WTC11 (cell line): Measurements from ENCODE around the gene IGFBPL1. TPM values are rescaled to one million over a fixed set of nuclear protein-coding genes. Genes with fewer than 3 reads are reported as not detected.

Experiments
- ATAC-seq: fragments of 200-7000 bp; cut with Tn5 transposase; 2 replicates; pipeline ENCODE4 v1.10.0; 2021; ENCODE audit warnings: mild to moderate bottlenecking, moderate library complexity
- CTCF ChIA-PET: fragments of 300-600 bp; sonication (Branson Sonifier 250); formaldehyde crosslinking; loops from one replicate; lab custom pipeline; 2021; ENCODE audit warnings: antibody characterized with exemption; lab: Charles Lee
- POLR2A ChIA-PET: fragments of 350-600 bp; sonication (Branson Sonifier 250); formaldehyde crosslinking; loops from one replicate; lab custom pipeline; 2021; ENCODE audit warnings: antibody characterized with exemption; lab: Charles Lee
- DNase-seq: peaks from one replicate; pipeline ENCODE4 v3.0.0; 2021; ENCODE audit warnings: low spot score
- H3K27ac Mint-ChIP-seq: 2 replicates; pipeline ENCODE4 v1.8.0; 2021; ENCODE audit warnings: mixed read lengths
- H3K27me3 Mint-ChIP-seq: 2 replicates; pipeline ENCODE4 v1.8.0; 2021; ENCODE audit warnings: low read depth, mild to moderate bottlenecking, moderate library complexity, mixed read lengths
- H3K36me3 Mint-ChIP-seq: 2 replicates; pipeline ENCODE4 v1.8.0; 2021; ENCODE audit warnings: mixed read lengths
- H3K4me1 Mint-ChIP-seq: 2 replicates; pipeline ENCODE4 v1.8.0; 2022; ENCODE audit warnings: mixed read lengths
- H3K4me3 Mint-ChIP-seq: 2 replicates; pipeline ENCODE4 v1.8.0; 2021; ENCODE audit warnings: mild to moderate bottlenecking, moderate library complexity, mixed read lengths
- H3K9me3 Mint-ChIP-seq: 2 replicates; pipeline ENCODE4 v1.8.0; 2021; ENCODE audit warnings: mixed read lengths
- AR ChIP-seq: fragments of 250-450 bp; sonication (Bioruptor Pico); IDR thresholded peaks from 2 replicates; pipeline ENCODE4 v1.9.0; 2021; ENCODE audit warnings: mild to moderate bottlenecking
- ESRRA ChIP-seq: sonication (generic); formaldehyde crosslinking; IDR thresholded peaks from 2 replicates; pipeline ENCODE4 v1.8.1; 2022; ENCODE audit warnings: mild to moderate bottlenecking, missing genetic modification reagents, borderline replicate concordance
- FOXP4 ChIP-seq: sonication (generic); formaldehyde crosslinking; IDR thresholded peaks from 2 replicates; pipeline ENCODE4 v1.8.0; 2022; ENCODE audit warnings: mild to moderate bottlenecking, missing genetic modification reagents
- GABPB1 ChIP-seq: sonication (generic); formaldehyde crosslinking; IDR thresholded peaks from 2 replicates; pipeline ENCODE4 v1.8.1; 2023; ENCODE audit warnings: mild to moderate bottlenecking, missing genetic modification reagents
- KAT7 ChIP-seq: sonication (generic); formaldehyde crosslinking; IDR thresholded peaks from 2 replicates; pipeline ENCODE4 v1.8.1; 2023; ENCODE audit warnings: missing genetic modification reagents, mild to moderate bottlenecking, borderline replicate concordance
- NR2C2 ChIP-seq: sonication (generic); formaldehyde crosslinking; IDR thresholded peaks from 2 replicates; pipeline ENCODE4 v1.8.0; 2022; ENCODE audit warnings: mild to moderate bottlenecking, missing genetic modification reagents
- NR3C1 ChIP-seq: sonication (generic); formaldehyde crosslinking; conservative IDR thresholded peaks from 2 replicates; pipeline ENCODE4 v1.8.1; 2023; ENCODE audit warnings: low read depth, mild to moderate bottlenecking, missing genetic modification reagents
- RELA ChIP-seq: sonication (generic); formaldehyde crosslinking; IDR thresholded peaks from 2 replicates; pipeline ENCODE4 v1.8.1; 2022; ENCODE audit warnings: missing genetic modification reagents, mild to moderate bottlenecking, borderline replicate concordance
- RORB ChIP-seq: fragments of 250-450 bp; sonication (Bioruptor Pico); IDR thresholded peaks from 2 replicates; pipeline ENCODE4 v1.9.0; 2021; ENCODE audit warnings: mild to moderate bottlenecking
- SMAD4 ChIP-seq: sonication (generic); formaldehyde crosslinking; IDR thresholded peaks from 2 replicates; pipeline ENCODE4 v1.8.0; 2022; ENCODE audit warnings: mild to moderate bottlenecking, missing genetic modification reagents
- USF1 ChIP-seq: sonication (generic); formaldehyde crosslinking; IDR thresholded peaks from 2 replicates; pipeline ENCODE4 v1.8.0; 2022; ENCODE audit warnings: mild to moderate bottlenecking, missing genetic modification reagents
- ZBTB43 ChIP-seq: sonication (generic); formaldehyde crosslinking; IDR thresholded peaks from 2 replicates; pipeline ENCODE4 v1.8.1; 2023; ENCODE audit warnings: mild to moderate bottlenecking, missing genetic modification reagents
- ZNF138 ChIP-seq: sonication (generic); formaldehyde crosslinking; conservative IDR thresholded peaks from 2 replicates; pipeline ENCODE4 v1.8.1; 2022; ENCODE audit warnings: mild to moderate bottlenecking, moderate library complexity, missing genetic modification reagents
- ZNF423 ChIP-seq: fragments of 250-450 bp; sonication (Bioruptor Pico); IDR thresholded peaks from 2 replicates; pipeline ENCODE4 v2.1.2; 2022; ENCODE audit warnings: mild to moderate bottlenecking, moderate library complexity
- ZNF671 ChIP-seq: fragments of 250-450 bp; sonication (Bioruptor Pico); IDR thresholded peaks from 2 replicates; pipeline ENCODE4 v1.8.0; 2021; ENCODE audit warnings: mild to moderate bottlenecking
- total RNA-seq: library from RNA; stranded (reverse); gene quantifications from 3 replicates; pipeline ENCODE4 v1.2.3, GENCODE V29; 2021
- TF ChIP-seq, protein P1 (sequence below): fragments of 200-600 bp; IDR thresholded peaks from 2 replicates; pipeline ENCODE4 v1.8.0; 2022; ENCODE audit warnings: antibody characterized with exemption

Gene IGFBPL1
- total RNA-seq, 1 experiment from 2014 or later = 36.7 TPM

DNA sequence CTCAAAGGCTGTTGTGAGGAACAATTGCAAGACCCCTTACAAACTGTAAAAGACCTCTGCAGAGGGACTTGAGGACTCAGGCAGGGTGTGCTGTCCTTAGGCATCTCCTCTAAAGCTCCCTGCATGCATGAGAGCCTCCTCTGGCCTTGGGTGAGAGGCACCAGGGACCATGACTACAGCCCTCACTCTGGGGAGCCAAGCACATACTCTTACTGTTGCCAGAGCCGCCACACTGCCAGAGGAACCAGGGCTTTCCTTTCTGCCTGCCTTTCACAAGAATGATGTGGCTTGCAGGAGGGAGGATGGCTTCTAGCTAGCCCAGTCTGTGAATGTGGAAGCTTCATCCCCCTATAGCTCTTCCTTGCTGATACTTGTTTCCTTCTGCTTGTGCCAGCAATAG lies 5.9 kb downstream of the IGFBPL1 start:
- ATAC-seq (no peak), DNase-seq (no peak)
- TF ChIP-seq ZNF671 (CRISPR knock-in tag) (no peak), NR3C1 (CRISPR knock-in tag) (no peak), KAT7 (no peak), NR2C2 (CRISPR knock-in tag) (no peak), FOXP4 (CRISPR knock-in tag) (no peak), ZBTB43 (no peak), USF1 (CRISPR knock-in tag) (no peak), RELA (no peak), ZNF138 (CRISPR knock-in tag) (no peak), RORB (CRISPR knock-in tag) (no peak), AR (CRISPR knock-in tag) (no peak)
- Mint-ChIP-seq H3K9me3 (no peaks in the 10 kb centered on the region), H3K4me3 (no peak overlapping the region), H3K27me3 (peaks cover 13% of the 10 kb centered on the region), H3K27ac (no peak overlapping the region), H3K4me1 (peaks cover 50% of the 10 kb centered on the region), H3K36me3 (no peaks in the 10 kb centered on the region)
- ChIA-PET POLR2A (no interaction called here), CTCF (interaction anchor here (1.2 to 3.8 kb wide), 3 partner anchors 16 to 505 kb away, joined by 3 to 26 read pairs (median 5); partner anchors contain the start of gene ANKRD18A)

- peaks cover 39% of the 10 kb centered on the region for H3K4me1 Mint-ChIP-seq
- CTCF ChIA-PET = interaction anchor here (0.6 to 3.8 kb wide), 22 partner anchors 9 to 503 kb away, joined by 3 to 26 read pairs (median 5); partner anchors contain the start of genes ALDH1B1 and ANKRD18A
- TF ChIP-seq SMAD4 (no peak), GABPB1 (no peak), AR (CRISPR knock-in tag) (no peak), ZNF423 (CRISPR knock-in tag) (no peak), ESRRA (CRISPR knock-in tag) (no peak)
- TF ChIP-seq, protein P1, sequence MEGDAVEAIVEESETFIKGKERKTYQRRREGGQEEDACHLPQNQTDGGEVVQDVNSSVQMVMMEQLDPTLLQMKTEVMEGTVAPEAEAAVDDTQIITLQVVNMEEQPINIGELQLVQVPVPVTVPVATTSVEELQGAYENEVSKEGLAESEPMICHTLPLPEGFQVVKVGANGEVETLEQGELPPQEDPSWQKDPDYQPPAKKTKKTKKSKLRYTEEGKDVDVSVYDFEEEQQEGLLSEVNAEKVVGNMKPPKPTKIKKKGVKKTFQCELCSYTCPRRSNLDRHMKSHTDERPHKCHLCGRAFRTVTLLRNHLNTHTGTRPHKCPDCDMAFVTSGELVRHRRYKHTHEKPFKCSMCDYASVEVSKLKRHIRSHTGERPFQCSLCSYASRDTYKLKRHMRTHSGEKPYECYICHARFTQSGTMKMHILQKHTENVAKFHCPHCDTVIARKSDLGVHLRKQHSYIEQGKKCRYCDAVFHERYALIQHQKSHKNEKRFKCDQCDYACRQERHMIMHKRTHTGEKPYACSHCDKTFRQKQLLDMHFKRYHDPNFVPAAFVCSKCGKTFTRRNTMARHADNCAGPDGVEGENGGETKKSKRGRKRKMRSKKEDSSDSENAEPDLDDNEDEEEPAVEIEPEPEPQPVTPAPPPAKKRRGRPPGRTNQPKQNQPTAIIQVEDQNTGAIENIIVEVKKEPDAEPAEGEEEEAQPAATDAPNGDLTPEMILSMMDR = peak; percentile 88
- TF ChIP-seq, all 79 proteins: peak for 1
- peaks cover 3% of the 10 kb centered on the region; the same call in 1 of the 2 replicates for H3K27me3 Mint-ChIP-seq
- POLR2A ChIA-PET = interaction anchor here (0.5 to 0.6 kb wide), 2 partner anchors 228 to 326 kb away, joined by 6 to 7 read pairs; no protein-coding TSS in a partner anchor
- no peak overlapping the region for H3K4me3 Mint-ChIP-seq
- DNase-seq (peak; percentile 89), ATAC-seq (peak; percentile 79)
- H3K27ac Mint-ChIP-seq = no peak overlapping the region
- no peaks in the 10 kb centered on the region for H3K9me3 Mint-ChIP-seq
- no peaks in the 10 kb centered on the region for H3K36me3 Mint-ChIP-seq
Measured at GRCh38 chr9:38417003-38417945, 7.0 kb downstream of the IGFBPL1 start.
